HG03103 (cell line): ENCODE data around the gene PDE4D.

ENCODE experiments used
- ATAC-seq: cut with Tn5 transposase; IDR thresholded peaks from one replicate; pipeline ENCODE4 v1.9.1; 2021; ENCODE audit warnings: low read depth; ENCODE audit not compliant: unreplicated experiment

Gene PDE4D

DNA sequence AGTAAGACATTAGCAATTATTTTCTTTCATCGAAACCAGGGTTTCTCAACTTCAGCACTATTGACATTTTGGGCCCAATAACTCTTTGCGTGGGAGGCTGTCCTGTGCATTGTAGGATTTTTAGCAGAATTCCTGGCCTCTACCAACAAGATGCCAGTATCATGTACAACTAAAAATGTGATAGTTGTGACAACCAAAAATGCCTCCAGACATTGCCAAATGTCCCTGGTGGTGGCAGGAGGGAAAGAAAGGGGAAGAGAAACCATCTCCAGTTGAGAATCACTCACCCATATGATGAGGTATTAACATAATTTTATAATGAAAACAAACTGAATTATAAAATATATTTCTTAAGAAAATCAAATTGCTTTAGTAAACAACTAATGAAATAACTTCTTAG is 904.6 kb downstream of the PDE4D start:
- no peak for ATAC-seq

DNA sequence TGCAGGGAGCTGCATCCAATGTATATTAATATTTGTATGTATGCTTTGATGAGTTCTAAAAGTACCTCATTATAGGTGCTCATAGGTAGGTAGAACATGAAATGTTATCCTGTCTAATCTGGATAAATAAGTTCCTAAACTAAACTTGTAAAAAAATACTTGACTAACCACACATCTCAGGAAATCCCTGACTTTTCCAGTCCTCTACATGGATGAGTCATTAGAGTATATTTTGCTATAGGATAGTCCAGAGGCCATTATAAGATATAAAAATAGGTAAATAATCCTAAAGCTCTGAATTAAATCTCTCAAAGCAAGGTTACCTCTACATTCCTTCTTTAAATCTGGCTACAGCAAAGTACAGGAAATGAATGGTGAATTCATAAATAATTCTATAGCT is 906.3 kb downstream of the PDE4D start:
- ATAC-seq: no peak

DNA sequence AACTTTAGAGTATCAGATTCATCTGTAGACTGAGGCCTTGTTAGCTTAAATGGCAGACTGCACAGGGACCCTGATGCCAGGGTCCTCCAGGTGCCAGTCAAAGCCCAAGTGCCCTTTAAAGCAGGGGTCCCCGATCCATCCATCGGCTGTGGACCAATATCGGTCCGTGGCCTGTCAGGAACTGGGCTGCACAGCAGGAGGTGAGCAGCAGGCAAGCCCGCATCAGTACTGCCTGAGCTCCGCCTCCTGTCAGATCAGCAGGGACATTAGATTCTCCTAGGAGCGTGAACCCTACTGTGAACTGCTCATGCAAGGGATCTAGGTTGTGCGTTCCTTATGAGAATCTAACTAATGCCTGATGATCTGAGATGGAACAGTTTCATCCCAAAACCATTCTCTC is 907.2 kb downstream of the PDE4D start:
- no peak for ATAC-seq

DNA sequence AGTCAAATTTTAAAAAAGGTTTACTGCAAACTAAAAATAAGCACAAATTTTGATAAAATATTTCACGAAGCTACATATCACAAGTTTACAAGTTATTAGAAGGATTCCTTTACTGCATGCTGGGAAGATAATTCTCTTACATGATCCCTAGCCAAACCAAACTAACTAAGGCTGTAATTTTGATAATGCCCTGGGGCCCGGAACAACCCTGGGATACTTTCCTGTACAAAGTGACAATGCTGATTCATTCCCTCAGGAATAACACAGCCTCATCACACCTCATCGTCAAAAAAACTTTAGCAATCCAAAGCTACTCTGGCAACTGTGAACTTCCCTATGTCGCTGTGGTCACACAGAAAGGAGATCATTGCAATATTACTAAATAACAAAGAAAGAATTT is 907.8 kb downstream of the PDE4D start:
- no peak for ATAC-seq

DNA sequence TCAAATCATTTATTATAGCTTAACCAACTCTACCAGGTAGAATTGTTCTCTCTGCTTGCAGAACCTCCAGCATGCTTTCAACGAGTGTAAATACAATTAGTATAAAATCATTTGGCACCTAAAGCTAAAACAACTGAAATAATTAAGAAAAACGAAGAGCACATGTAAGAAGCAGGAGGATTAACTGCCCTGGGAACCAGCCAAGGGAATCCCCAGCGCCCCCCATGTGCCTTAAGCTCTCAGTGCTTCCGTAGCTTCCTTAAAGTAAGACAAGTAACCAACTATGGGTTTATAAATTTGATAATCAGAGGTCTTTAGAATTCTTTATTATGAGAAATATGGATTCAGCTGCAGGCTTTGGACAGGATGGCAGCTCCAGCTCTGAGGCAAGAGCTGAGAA is 908.2 kb downstream of the PDE4D start:
- no peak for ATAC-seq

DNA sequence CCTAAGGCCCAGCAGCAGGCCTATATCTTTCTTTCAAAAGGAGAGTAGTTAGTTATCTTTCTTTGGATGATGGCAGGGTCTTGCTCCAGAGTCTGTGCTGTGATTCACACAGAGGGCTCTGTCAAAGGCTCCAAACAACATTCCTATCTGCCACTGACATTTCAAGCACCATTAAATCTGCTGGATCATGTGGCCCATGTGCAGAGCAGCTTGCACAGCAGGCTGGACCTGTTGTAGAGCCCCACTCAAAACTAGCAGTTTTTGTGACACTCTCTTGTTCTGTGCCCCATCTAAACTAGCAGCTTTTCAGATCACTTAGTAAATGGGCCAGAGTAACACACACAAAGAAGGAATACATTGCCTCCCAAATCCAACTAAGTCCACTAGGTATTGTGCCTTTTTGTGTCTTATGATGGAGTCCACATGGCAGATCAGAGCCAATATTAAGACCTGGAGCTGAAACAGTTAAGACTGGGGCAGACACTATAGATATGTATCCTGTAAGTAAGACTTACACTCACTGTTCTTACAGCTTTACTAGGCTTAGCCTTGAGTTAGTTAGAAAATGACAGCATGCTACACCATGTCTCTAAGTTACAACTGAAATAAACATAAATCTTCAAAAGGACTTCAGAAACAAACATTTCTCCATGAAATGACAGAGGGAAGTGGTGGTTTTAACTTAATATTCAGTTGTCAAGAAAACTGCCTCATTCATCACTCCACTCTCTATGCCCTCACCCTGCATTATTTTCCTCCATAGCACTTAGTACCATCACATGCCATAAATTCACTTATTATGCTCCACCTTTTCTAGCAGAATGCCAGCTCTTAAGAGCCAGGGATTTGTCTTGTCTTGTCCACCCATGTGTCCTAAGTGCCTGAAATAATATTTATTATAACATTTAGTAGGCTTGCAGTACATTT is 909.7 kb downstream of the PDE4D start:
- no peak for ATAC-seq

DNA sequence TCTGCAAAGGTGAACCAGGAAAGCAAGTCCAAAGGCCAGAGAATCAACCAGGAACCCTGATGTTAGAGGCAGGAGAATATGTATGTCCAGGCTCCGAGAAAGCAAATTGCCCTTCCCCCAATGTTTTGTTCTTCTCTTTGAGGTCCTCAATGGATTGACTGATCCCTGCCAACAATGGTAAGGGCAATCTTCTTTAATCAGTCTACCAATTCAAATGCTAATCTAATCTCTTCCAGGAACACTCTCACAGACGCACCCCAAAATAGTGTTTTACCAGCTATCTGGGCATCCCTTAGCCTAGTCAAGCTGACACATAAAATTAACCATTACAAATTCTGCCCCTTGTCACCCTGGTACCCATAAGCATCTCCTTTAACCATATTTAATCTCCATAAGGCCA is 912.6 kb downstream of the PDE4D start:
- no peak for ATAC-seq

DNA sequence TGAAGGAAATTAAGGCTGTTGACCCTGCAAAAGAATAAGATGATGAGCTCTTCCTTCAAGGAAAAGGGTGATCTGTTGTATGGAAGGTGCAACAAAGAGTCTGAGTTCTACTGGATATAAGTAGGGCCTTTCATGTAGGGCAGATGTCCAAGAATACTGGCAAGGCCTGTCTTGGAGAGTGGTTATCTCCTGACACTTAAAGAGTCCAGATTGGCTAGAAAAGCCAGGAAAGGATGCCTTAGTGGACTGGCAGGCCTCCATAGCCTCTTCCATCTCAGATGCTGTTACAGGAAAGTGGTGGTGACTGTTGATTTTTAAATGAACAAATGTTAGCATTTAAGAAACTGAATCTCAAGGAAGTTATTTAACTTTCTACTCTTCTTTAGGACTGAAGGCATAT is 914.4 kb downstream of the PDE4D start:
- ATAC-seq: no peak

DNA sequence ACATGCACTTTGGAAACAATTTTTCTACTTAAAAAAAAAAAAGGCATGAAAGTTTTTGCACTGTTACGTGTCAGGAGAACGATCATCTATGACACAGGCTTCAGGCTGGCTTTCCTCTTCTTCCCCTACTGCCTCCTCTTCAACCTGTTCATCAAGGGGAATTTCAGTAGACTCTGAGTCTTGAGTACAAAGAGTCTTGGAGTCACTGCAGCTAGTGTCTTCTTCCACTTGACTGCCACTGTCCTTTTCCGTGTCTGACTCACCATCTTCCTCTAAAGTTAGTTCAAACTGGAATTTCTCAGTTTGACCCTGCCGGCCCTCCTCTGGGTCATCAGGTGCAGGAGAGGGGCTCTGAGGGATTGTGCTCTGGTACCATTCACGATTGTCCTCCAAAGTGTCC is 918.9 kb downstream of the PDE4D start:
- no peak for ATAC-seq

DNA sequence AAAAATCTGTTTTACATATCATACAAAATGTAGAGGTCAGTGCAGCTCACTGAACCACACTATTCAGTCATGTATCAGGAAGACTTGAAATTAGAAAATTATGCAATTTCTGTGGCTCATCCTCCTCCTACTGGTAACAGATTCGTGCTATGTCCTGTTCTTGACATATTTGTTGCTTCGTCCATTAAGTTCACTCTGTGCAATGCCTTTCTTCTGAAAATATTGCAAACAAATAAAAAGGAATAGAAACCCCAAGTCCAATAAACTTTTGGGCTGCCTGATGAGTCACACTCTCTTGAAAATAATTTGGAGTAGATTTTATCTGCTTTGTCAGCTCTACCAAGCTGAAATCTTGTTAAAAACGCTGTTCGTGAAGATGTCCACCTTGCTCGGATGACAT is 919.4 kb downstream of the PDE4D start:
- no peak for ATAC-seq

DNA sequence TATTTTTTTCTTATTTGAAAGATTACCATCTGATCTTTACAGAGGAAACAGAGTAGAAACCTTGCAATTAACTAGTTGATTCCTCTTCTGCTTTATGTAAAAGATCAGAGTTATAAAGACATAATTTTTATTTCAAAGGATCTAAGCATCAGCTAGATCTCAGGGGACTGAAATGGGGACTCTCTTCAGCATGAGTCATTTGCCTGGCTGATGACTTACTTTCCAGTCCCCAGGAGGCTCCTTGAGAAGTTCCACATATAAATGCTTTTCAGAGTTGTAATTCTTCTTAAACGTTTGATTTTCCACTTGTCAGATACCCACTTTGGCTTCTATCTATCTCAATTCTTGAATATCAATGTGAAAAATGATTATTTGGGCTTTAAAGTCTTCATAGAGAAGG is 921.2 kb downstream of the PDE4D start:
- no peak for ATAC-seq

DNA sequence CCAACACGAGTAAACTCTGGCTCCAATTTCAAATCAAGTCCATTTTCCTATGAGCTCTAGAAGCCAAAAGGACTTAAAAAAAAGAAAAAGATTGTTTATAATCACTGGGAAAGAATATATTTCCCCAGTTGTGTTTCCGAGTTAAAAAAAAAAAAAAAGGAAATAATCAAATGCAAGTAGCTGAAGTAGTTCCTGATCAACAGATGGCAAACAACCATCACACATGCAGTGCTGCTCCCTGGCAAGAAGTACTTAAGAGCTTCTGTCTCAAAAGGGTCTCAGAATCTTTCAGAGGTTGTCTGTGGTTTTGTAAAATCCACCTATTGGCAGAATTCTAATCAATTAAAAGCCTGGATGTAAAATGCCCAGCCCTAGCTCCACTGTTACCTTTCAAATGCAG is 922.8 kb downstream of the PDE4D start:
- no peak for ATAC-seq

DNA sequence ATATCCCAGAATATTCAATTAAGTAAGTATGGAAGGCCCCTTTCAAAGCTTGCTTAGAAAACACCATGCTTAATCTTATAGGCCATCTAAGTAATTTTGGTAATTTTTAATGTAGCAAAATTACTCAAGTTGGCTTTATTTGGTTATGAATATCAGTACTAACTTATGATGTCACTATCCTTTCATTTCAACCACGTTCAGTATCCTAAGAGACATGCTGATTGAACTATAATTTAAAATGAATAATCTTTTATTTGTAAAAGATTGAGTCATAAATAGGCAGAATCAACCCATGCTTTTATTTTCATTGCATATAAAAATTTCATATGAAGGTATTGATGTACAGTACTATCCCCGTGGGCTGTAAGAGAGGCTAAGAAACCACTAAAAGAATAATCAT is 923.7 kb downstream of the PDE4D start:
- ATAC-seq: no peak

DNA sequence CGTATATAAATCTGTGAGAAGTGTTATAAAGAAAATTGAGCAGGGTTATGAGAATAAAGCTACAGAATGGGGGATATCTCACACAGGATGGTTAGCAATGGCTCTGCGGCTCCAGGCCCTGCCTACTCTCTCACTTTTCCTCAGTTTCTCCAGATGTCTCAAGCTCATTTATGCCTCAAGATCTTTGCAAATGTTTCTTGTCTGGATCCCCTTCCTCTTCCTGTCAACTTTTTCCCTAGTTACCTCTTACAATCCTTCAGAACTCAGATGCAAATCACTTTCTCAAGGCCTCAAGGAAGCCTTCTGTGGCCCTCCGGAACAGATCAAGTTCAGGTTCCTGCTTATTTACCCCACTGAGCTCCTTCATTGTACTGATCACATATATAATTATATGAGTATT is 924.3 kb downstream of the PDE4D start:
- ATAC-seq: no peak

DNA sequence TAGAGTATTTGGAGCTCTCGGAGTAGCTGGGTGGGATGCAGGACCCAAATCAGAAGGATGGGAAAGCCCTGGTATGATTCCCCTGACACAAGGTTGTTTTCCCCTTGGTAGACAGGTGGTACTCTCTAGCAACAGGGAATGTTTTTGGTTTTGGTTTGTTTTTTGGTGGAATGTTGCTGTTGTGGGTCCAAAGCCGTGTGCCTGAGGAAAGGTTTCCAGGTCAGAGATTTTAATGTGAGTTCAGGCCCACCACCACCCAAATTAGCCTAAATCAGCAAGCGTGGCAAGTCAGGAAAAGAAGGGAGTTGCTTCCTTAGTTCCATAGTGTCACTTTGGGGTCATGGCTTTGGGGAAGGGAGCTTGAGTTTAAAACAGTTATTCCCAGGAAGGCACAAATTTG is 925.2 kb downstream of the PDE4D start:
- no peak for ATAC-seq

DNA sequence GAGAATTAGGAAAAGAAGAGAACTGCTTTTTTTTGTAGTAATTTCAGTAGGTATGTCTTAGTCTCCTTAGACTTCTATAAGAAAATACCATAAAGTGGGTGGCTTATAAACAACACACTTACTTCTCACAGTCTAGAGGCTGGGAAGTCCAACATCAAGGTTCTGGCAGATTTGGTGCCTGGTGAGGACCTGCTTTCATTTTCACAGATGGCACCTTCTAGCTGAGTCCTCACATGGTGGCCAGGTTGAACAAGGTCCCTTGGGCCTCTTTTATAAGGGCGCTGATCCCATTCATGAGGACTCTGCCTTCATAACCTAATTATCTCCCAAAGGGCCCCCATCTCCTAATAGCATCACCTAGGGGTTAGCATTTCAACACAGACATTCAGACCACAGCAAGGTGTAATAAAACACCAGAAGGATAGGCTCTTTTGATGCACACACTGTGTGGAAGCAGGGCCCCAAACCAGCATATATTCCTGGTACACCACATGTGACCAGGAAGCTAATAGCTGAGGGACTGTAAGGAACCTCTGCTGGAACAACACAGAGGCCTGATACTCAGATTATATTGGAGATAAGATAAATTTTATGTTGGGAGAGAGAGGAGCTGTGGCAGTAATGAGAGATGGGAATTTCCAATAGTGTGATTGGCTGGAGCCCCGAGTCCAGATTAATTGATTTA is 925.8 kb downstream of the PDE4D start:
- no peak for ATAC-seq

DNA sequence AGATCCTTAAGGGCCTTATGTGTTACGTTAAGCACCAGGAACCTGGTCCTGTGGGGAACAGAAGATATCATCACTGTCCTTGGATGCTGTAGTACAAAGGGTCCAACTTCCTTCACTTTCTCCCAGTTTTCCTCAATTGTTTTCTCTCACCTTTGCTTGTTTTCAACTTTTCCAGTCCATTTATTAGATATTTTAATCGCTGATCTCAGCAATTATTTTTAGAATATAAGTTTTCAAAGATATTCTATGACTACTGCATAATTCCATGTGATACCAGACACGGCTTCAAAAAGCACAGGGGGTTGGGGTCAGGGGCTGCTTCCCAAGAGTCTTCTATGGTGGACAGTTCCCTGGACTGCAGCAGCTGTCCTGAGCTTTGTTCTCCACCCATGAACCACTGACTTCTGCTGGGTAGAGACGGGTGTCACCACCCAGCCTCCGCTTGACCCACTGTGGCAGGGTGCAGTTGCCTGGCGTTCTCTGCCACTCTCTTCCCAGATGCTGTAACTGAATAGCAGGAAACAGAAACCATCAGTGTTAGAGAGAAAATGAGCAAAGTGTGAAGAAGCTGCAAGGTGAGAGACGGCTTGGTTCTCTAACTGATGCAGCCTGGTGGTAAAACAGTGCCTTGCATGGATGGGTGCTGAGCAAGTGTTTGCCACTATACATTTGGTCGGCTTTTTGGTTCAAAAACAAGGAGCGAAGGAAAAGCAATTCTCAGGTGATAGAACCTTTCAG is 927.7 kb downstream of the PDE4D start:
- ATAC-seq: no peak

DNA sequence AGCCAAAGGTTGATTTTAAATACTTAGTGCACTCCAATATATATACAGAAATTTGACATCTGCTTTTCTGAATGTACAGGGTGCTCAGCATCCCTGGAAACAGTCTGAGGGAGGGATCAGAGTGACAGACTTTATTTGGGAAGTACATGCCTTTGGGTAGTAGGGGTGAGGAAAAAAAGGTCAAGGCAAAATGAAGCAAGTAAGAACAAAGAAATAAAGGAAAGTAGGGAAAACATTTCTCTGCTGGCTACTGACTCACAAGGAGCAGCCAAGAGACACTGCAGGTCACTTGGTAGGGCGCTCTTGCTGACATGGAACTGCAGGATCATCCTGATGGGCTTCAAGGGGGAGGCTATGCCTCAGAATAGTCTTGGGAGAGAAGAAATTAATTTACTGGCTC is 929.7 kb downstream of the PDE4D start:
- no peak for ATAC-seq

DNA sequence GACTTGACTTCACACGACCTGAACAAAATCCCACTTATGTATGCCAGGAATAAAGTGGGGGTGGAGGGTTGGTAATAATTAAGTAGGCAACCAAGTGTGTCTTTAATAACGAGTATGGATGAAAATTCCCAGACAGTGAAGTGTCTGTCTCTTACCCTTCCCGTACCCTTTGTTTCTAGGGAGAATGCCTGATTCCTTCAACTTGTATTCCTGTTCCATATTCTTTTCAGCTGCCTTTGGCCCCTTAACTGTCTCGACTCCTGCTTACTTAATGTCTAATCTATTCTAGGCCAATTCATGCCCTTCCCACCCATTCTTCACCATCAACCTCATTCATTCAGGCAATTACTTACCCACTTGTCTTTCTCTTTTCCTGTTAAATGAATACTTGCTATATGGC is 930.2 kb downstream of the PDE4D start:
- ATAC-seq: no peak

DNA sequence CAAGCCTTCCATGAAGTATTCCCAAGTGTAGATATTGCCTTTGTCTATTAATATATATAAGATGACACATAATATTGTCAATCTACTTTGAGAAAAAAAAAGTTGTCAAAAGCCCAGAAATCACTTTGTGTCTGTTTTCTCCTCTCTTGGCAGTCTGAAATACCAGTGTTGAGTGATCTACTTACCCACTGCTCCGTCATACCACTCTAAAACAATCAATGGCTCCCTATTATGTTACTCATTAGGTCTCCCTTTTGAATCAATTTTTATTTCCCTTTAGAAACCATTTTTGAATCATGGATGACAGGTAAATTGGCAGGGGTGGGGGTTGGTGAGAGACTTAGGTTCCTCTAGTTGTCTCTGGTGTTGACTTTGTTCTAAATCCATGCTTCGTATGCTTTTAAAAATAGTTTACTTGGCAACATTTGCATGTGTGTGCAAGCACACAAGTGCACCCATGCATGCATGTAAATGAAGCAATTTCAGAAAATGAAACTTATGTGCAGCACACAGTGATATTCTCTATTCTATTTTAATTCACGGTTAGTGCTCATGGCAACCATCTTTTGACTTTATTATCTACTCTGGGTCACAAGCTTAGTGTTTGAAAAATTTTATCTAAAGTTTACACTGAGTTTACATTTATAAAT is 931.8 kb downstream of the PDE4D start:
- ATAC-seq: no peak

DNA sequence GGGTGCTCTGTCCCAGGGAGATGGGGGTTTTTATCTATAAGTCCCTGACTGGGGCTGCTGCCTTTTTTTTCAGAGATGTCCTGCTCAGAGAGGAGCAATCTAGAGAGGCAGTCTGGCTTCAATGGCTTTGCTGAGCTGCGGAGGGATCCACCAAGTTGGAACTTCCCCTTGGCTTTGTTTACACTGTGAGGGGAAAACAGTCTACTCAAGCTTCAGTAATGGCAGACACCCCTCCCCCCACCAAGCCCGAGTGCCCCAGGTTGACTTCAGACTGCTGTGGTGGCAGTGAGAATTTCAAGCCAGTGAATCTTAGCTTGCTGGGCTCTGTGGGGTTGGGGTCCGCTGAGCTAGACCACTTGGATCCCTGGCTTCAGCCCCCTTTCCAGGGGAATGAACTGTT is 934.8 kb downstream of the PDE4D start:
- ATAC-seq: no peak
